Measurements from ENCODE around the gene DPP6.

Gene DPP6

GRCh38 chr7:154860621-154861375, 808.6 kb downstream of the DPP6 start:
- DNase-seq (ENCODE audit: low read depth) = no peak

GRCh38 chr7:154861589-154861988, 809.4 kb downstream of the DPP6 start:
- no peak for DNase-seq (ENCODE audit: low read depth)

GRCh38 chr7:154862153-154862791, 810.1 kb downstream of the DPP6 start:
- no peak for DNase-seq (ENCODE audit: low read depth)

- DNase-seq (ENCODE audit: low read depth) = no peak
Measured at GRCh38 chr7:154863766-154864522, 811.7 kb downstream of the DPP6 start.

GRCh38 chr7:154864523-154864891, 812.3 kb downstream of the DPP6 start:
- DNase-seq (ENCODE audit: low read depth) = no peak

- DNase-seq (ENCODE audit: low read depth) = no peak
Measured at GRCh38 chr7:154865984-154866685, 813.9 kb downstream of the DPP6 start.

GRCh38 chr7:154867068-154867467, 814.9 kb downstream of the DPP6 start:
- DNase-seq (ENCODE audit: low read depth) = no peak

GRCh38 chr7:154868921-154869320, 816.7 kb downstream of the DPP6 start:
- no peak for DNase-seq (ENCODE audit: low read depth)

- no peak for DNase-seq (ENCODE audit: low read depth)
Measured at GRCh38 chr7:154869436-154869835, 817.2 kb downstream of the DPP6 start.

GRCh38 chr7:154871507-154871906, 819.3 kb downstream of the DPP6 start:
- DNase-seq (ENCODE audit: low read depth) = no peak

GRCh38 chr7:154871928-154872750, 819.9 kb downstream of the DPP6 start:
- DNase-seq (ENCODE audit: low read depth) = no peak

- no peak for DNase-seq (ENCODE audit: low read depth)
Measured at GRCh38 chr7:154872811-154873499, 820.8 kb downstream of the DPP6 start.

- no peak for DNase-seq (ENCODE audit: low read depth)
Measured at GRCh38 chr7:154873500-154874121, 821.4 kb downstream of the DPP6 start.

- no peak for DNase-seq (ENCODE audit: low read depth)
Measured at GRCh38 chr7:154874409-154875113, 822.4 kb downstream of the DPP6 start.

GRCh38 chr7:154875297-154875696, 823.1 kb downstream of the DPP6 start:
- no peak for DNase-seq (ENCODE audit: low read depth)

- DNase-seq (ENCODE audit: low read depth) = no peak
Measured at GRCh38 chr7:154876516-154876915, 824.3 kb downstream of the DPP6 start.

- DNase-seq (ENCODE audit: low read depth) = no peak
Measured at GRCh38 chr7:154877031-154877430, 824.8 kb downstream of the DPP6 start.

- no peak for DNase-seq (ENCODE audit: low read depth)
Measured at GRCh38 chr7:154879629-154880028, 827.4 kb downstream of the DPP6 start.

- DNase-seq (ENCODE audit: low read depth) = no peak
Measured at GRCh38 chr7:154880513-154880912, 828.3 kb downstream of the DPP6 start.

- no peak for DNase-seq (ENCODE audit: low read depth)
Measured at GRCh38 chr7:154881026-154881425, 828.8 kb downstream of the DPP6 start.

All from stimulated activated CD8-positive, alpha-beta memory T cell treated with anti-CD3 and anti-CD28 coated beads, Interleukin-12 subunit alpha, Interleukin-12 subunit beta, amount 100 ng/mL, for 4 hours (primary cell).